ENCODE measurements around the gene CHIC2.

DNA sequence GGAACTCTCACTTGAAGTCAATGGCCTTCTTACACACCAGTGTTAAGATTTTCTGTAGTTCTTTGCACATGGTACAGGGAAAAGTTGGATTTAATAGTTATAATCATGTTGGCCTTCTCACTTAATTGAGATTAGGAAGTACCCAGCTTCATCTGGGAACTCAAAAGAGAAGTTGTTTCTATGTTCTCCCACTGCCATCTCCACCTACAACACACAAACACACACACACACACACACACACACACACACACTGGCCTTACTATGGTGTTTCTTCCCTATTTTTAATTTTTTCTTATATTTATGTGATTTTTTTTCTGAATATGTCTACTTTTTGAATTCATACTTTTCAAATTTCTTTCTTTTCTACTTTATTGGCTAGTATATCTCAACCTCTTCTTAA is 10.0 kb upstream of the CHIC2 start:
- TF ChIP-seq, protein P1, sequence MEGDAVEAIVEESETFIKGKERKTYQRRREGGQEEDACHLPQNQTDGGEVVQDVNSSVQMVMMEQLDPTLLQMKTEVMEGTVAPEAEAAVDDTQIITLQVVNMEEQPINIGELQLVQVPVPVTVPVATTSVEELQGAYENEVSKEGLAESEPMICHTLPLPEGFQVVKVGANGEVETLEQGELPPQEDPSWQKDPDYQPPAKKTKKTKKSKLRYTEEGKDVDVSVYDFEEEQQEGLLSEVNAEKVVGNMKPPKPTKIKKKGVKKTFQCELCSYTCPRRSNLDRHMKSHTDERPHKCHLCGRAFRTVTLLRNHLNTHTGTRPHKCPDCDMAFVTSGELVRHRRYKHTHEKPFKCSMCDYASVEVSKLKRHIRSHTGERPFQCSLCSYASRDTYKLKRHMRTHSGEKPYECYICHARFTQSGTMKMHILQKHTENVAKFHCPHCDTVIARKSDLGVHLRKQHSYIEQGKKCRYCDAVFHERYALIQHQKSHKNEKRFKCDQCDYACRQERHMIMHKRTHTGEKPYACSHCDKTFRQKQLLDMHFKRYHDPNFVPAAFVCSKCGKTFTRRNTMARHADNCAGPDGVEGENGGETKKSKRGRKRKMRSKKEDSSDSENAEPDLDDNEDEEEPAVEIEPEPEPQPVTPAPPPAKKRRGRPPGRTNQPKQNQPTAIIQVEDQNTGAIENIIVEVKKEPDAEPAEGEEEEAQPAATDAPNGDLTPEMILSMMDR (IDR thresholded peaks at IDR 0.05): no peak
- TF ChIP-seq POLR2AphosphoS5 (IDR thresholded peaks at IDR 0.05): no peak
